Keratinocyte (primary cell): ENCODE data around the gene TWIST2. TPM values are rescaled to one million over a fixed set of nuclear protein-coding genes. Genes with fewer than 3 reads are reported as not detected.

Experiments used
- DNase-seq: peaks from one replicate; pipeline ENCODE4 v3.0.0-alpha.2; 2011; ENCODE audit warnings: low read depth, missing footprints, low spot score
- FAIRE-seq: peaks from 2 replicates; lab custom pipeline; 2011; peaks lifted over from hg19 to GRCh38; lab: Jason Lieb, UNC
- H2AFZ ChIP-seq: 2 replicates; pipeline ENCODE4 v1.6.0; 2012; ENCODE audit warnings: low read length, control low read depth, inconsistent platforms; ENCODE audit not compliant: control insufficient read depth
- H3K27ac ChIP-seq: 2 replicates; pipeline ENCODE4 v1.5.1; 2011; ENCODE audit warnings: low read length; ENCODE audit not compliant: control insufficient read depth, insufficient read depth
- H3K27me3 ChIP-seq: 3 replicates; pipeline ENCODE4 v1.6.0; 2011; ENCODE audit warnings: low read length; ENCODE audit not compliant: control insufficient read depth, insufficient read depth; ENCODE audit errors: extremely low read depth
- H3K36me3 ChIP-seq, 2 experiments: 2 replicates in 1 of 2; 3 replicates in 1 of 2; pipeline ENCODE4 v1.5.1; 2011; ENCODE audit warnings: low read length in 2 of 2, mild to moderate bottlenecking in 1 of 2; ENCODE audit not compliant: control insufficient read depth in 2 of 2, insufficient read depth in 2 of 2; ENCODE audit errors: extremely low read depth in 1 of 2
- H3K4me1 ChIP-seq: 3 replicates; pipeline ENCODE4 v1.5.1; 2011; ENCODE audit warnings: low read length; ENCODE audit not compliant: control insufficient read depth, insufficient read depth; ENCODE audit errors: extremely low read depth
- H3K4me2 ChIP-seq: 3 replicates; pipeline ENCODE4 v1.6.0; 2011; ENCODE audit warnings: low read depth, low read length; ENCODE audit not compliant: control insufficient read depth, insufficient read depth; ENCODE audit errors: extremely low read depth
- H3K4me3 ChIP-seq, 3 experiments: fragments of 200-600 bp in 1 of 3; sonication (generic) in 1 of 3; 2 replicates in 2 of 3; 3 replicates in 1 of 3; pipeline ENCODE4 v1.5.1; 2011 to 2016; ENCODE audit warnings: low read length in 3 of 3, mild to moderate bottlenecking in 3 of 3, control low read depth in 2 of 3, inconsistent platforms in 1 of 3, low read depth in 1 of 3, mixed read lengths in 1 of 3, mixed run types in 1 of 3, moderate library complexity in 1 of 3; ENCODE audit not compliant: control insufficient read depth in 2 of 3, insufficient read depth in 2 of 3; ENCODE audit errors: extremely low read depth in 1 of 3
- H3K79me2 ChIP-seq: 2 replicates; pipeline ENCODE4 v1.6.0; 2012; ENCODE audit warnings: low read length; ENCODE audit not compliant: control insufficient read depth, insufficient read depth
- H3K9ac ChIP-seq: 3 replicates; pipeline ENCODE4 v1.6.0; 2011; ENCODE audit warnings: low read length; ENCODE audit not compliant: control insufficient read depth, insufficient read depth; ENCODE audit errors: extremely low read depth
- H3K9me1 ChIP-seq: 3 replicates; pipeline ENCODE4 v1.6.0; 2011; ENCODE audit warnings: low read length; ENCODE audit not compliant: control insufficient read depth, insufficient read depth; ENCODE audit errors: extremely low read depth
- H3K9me3 ChIP-seq: 2 replicates; pipeline ENCODE4 v1.5.1; 2012; ENCODE audit warnings: low read depth, low read length; ENCODE audit not compliant: control insufficient read depth
- H4K20me1 ChIP-seq: 3 replicates; pipeline ENCODE4 v1.6.0; 2011; ENCODE audit warnings: low read length; ENCODE audit not compliant: control insufficient read depth, insufficient read depth; ENCODE audit errors: extremely low read depth
- EZH2 ChIP-seq: IDR thresholded peaks from one replicate; pipeline ENCODE4 v1.6.1; 2012; ENCODE audit warnings: inconsistent platforms, mild to moderate bottlenecking, low read length, moderate library complexity
- dilution Hi-C: fragments of 300-500 bp; cut with MboI; formaldehyde crosslinking; loops from one replicate; pipeline ENCODE4 v1.7.0; 2020; ENCODE audit warnings: low sequenced_read_pairs; ENCODE audit not compliant: extremely low pct_ligation_motif_present
- polyA plus RNA-seq, 5 experiments: library from polyadenylated mRNA; depleted of rRNA in 3 of 5; stranded (reverse) in 3 of 5; stranded (forward) in 1 of 5; unstranded in 1 of 5; fragments of >200 nt; gene quantifications; 1 replicate in 1 of 5; 2 replicates in 3 of 5; 3 replicates in 1 of 5; pipeline versions ENCODE4 v1.2.1 to v1.2.3, GENCODE V29; 2011 to 2012; ENCODE audit warnings: missing spikeins in 2 of 5, low read depth in 1 of 5, low replicate concordance in 1 of 5
- TF ChIP-seq, protein P1 (sequence below), 3 experiments: IDR thresholded peaks in 1 of 3; conservative IDR thresholded peaks in 1 of 3; optimal IDR thresholded peaks in 1 of 3; 2 replicates in 2 of 3; 3 replicates in 1 of 3; pipeline versions ENCODE3 to v1.5.1; 2011; ENCODE audit warnings: low read length in 3 of 3, mild to moderate bottlenecking in 3 of 3, moderate library complexity in 2 of 3, control low read depth in 1 of 3, inconsistent platforms in 1 of 3; ENCODE audit not compliant: insufficient read depth in 2 of 3; ENCODE audit errors: extremely low read depth in 1 of 3

TWIST2 gene
- polyA plus RNA-seq, 1 donor (not counting 4 experiments of a cell fraction or from before 2014, with no cell fraction given): 5.5 TPM

DNA sequence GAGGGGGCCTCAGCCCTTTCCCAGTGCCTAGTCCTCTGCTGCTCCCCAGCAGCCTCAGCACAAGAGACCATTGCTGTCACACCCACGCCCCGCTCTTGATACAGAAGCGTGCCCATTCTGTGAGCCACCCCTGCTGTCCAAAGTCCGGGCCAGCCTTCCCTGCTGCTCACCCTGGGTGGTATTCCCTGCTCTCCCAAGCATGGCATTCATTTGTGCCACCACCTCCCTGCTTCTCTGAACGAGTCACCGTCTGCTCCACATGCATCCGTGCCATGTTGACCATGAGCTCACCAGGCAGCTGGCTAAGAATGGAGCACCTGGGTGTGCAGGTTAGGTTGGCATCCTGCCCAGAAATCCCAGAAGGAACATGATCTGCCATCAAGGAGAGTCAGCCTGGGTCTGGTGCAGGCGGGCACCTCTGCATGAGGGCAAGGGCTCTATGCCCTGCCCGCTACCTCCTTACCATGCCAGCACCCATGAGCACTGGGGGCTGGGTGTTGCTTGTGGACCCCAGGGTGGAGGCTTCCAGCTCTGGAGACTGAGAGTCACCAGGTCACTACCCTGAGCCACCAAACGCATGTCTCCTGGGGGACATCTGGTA lies 63.0 kb downstream of the TWIST2 start:
- no peaks in the 10 kb centered on the region for H3K79me2 ChIP-seq
- dilution Hi-C loops: no loop called here

GRCh38 chr2:238911376-238912227 lies 63.7 kb downstream of the TWIST2 start:
- FAIRE-seq (no peak), DNase-seq (no peak)
- Histone ChIP-seq H2AFZ (no peak overlapping the region), H4K20me1 (no peaks in the 10 kb centered on the region), H3K4me3 (no peak overlapping the region), H3K9me1 (no peaks in the 10 kb centered on the region), H3K27ac (no peak overlapping the region), H3K36me3 (no peaks in the 10 kb centered on the region), H3K9me3 (no peaks in the 10 kb centered on the region), H3K4me1 (peaks cover 8% of the 10 kb centered on the region), H3K4me2 (no peak overlapping the region), H3K27me3 (no peaks in the 10 kb centered on the region), H3K9ac (no peak overlapping the region), H3K79me2 (no peaks in the 10 kb centered on the region)
- TF ChIP-seq, protein P1, sequence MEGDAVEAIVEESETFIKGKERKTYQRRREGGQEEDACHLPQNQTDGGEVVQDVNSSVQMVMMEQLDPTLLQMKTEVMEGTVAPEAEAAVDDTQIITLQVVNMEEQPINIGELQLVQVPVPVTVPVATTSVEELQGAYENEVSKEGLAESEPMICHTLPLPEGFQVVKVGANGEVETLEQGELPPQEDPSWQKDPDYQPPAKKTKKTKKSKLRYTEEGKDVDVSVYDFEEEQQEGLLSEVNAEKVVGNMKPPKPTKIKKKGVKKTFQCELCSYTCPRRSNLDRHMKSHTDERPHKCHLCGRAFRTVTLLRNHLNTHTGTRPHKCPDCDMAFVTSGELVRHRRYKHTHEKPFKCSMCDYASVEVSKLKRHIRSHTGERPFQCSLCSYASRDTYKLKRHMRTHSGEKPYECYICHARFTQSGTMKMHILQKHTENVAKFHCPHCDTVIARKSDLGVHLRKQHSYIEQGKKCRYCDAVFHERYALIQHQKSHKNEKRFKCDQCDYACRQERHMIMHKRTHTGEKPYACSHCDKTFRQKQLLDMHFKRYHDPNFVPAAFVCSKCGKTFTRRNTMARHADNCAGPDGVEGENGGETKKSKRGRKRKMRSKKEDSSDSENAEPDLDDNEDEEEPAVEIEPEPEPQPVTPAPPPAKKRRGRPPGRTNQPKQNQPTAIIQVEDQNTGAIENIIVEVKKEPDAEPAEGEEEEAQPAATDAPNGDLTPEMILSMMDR (optimal IDR thresholded peaks at IDR 0.05 in 1 of 3, IDR thresholded peaks at IDR 0.05 in 1 of 3, conservative IDR thresholded peaks at IDR 0.05 in 1 of 3; ENCODE audit: extremely low read depth in 1 of 3, insufficient read depth in 2 of 3, low read length in 3 of 3): no peak
- no peak for TF ChIP-seq EZH2
- dilution Hi-C loops: no loop called here

More for the DNA sequence above, 63.0 kb downstream of the TWIST2 start:
- TF ChIP-seq EZH2: no peak
- TF ChIP-seq, protein P1 (optimal IDR thresholded peaks at IDR 0.05 in 1 of 3, IDR thresholded peaks at IDR 0.05 in 1 of 3, conservative IDR thresholded peaks at IDR 0.05 in 1 of 3; ENCODE audit: extremely low read depth in 1 of 3, insufficient read depth in 2 of 3, low read length in 3 of 3): no peak
- H3K27ac ChIP-seq: no peak overlapping the region
- no peak overlapping the region for H3K4me2 ChIP-seq
- H3K4me1 ChIP-seq: peaks cover 8% of the 10 kb centered on the region
- no peaks in the 10 kb centered on the region for H3K9me1 ChIP-seq
- no peaks in the 10 kb centered on the region for H3K36me3 ChIP-seq
- no peak overlapping the region for H3K4me3 ChIP-seq
- peak; percentile 69 for DNase-seq
- peaks cover 3% of the 10 kb centered on the region for H3K27me3 ChIP-seq
- no peak overlapping the region for H2AFZ ChIP-seq
- H3K9me3 ChIP-seq: no peaks in the 10 kb centered on the region
- FAIRE-seq: no peak
- H4K20me1 ChIP-seq: no peaks in the 10 kb centered on the region
- no peak overlapping the region for H3K9ac ChIP-seq
